C1 segment of cervical spinal cord (tissue), 14 donors: ENCODE data around the gene ADD2.
"Not testable (repeated sequence)": the region's sequence is repeated elsewhere in the genome, so short reads cannot be mapped to it uniquely, and the experiment has no call there.

Experiments used
- DNase-seq, 14 donors: peaks; one replicate each; lab custom pipeline; 2025; lab: John Stamatoyannopoulos, UW

ADD2 gene

GRCh38 chr2:70641263-70641784 lies 126.7 kb downstream of the ADD2 start:
- DNase-seq: no peak

- no peak for DNase-seq
Observed at GRCh38 chr2:70639841-70640436, 128.1 kb downstream of the ADD2 start.

GRCh38 chr2:70638561-70638960 lies 129.4 kb downstream of the ADD2 start:
- no peak for DNase-seq

GRCh38 chr2:70633508-70633907 lies 134.5 kb downstream of the ADD2 start:
- no peak for DNase-seq

- no peak for DNase-seq
Observed at GRCh38 chr2:70632966-70633365, 135.0 kb downstream of the ADD2 start.

- DNase-seq: no peak
Observed at GRCh38 chr2:70632388-70632787, 135.6 kb downstream of the ADD2 start.

GRCh38 chr2:70630761-70631160 lies 137.2 kb downstream of the ADD2 start:
- DNase-seq: no peak

- no peak for DNase-seq
Observed at GRCh38 chr2:70627211-70627898, 140.6 kb downstream of the ADD2 start.

- no peak for DNase-seq
Observed at GRCh38 chr2:70626254-70626990, 141.6 kb downstream of the ADD2 start.

- DNase-seq: not testable (repeated sequence)
Observed at GRCh38 chr2:70621536-70621935, 146.5 kb downstream of the ADD2 start.

GRCh38 chr2:70620020-70620419 lies 148.0 kb downstream of the ADD2 start:
- DNase-seq: no peak

GRCh38 chr2:70619167-70619566 lies 148.8 kb downstream of the ADD2 start:
- DNase-seq: no peak

- DNase-seq: no peak
Observed at GRCh38 chr2:70616168-70616694, 151.8 kb downstream of the ADD2 start.

GRCh38 chr2:70615222-70615621 lies 152.8 kb downstream of the ADD2 start:
- DNase-seq: peak in 3 of 14 donors; percentile 4 to 13 (median 5)

GRCh38 chr2:70613521-70613920 lies 154.5 kb downstream of the ADD2 start:
- no peak for DNase-seq

GRCh38 chr2:70612574-70612973 lies 155.4 kb downstream of the ADD2 start:
- DNase-seq: no peak

- DNase-seq: peak in 1 of 14 donors; percentile 26
Observed at GRCh38 chr2:70608373-70608772, 159.6 kb downstream of the ADD2 start.

- peak in 8 of 14 donors; percentile 10 to 50 (median 22) for DNase-seq
Observed at GRCh38 chr2:70607121-70607561, 160.9 kb downstream of the ADD2 start.
